NCI-H82 (cell line): ENCODE data around the gene BNC1.

ENCODE experiments used
- DNase-seq: peaks from one replicate; lab custom pipeline; 2025; lab: John Stamatoyannopoulos, UW

Gene BNC1

GRCh38 chr15:83284559-83285283 is at the start of gene BNC1:
BNC1 (minus strand) TSS chr15:83284664; CDS start chr15:83284628, 36 bp downstream.
- peak; percentile 44 for DNase-seq

- no peak for DNase-seq
Measured at GRCh38 chr15:83327041-83327440, 42.6 kb upstream of the BNC1 start.

GRCh38 chr15:83324799-83325198 is 40.3 kb upstream of the BNC1 start:
- peak; percentile 93 for DNase-seq

- DNase-seq, result no peak
Measured at GRCh38 chr15:83323296-83323711, 38.8 kb upstream of the BNC1 start.

GRCh38 chr15:83322691-83323090 is 38.2 kb upstream of the BNC1 start:
- DNase-seq, result no peak

GRCh38 chr15:83322061-83322460 is 37.6 kb upstream of the BNC1 start:
- DNase-seq, result peak; percentile 57

- no peak for DNase-seq
Measured at GRCh38 chr15:83320844-83321243, 36.4 kb upstream of the BNC1 start.

GRCh38 chr15:83320404-83320803 is 35.9 kb upstream of the BNC1 start:
- DNase-seq, result no peak

GRCh38 chr15:83319771-83320170 is 35.3 kb upstream of the BNC1 start:
- no peak for DNase-seq

- no peak for DNase-seq
Measured at GRCh38 chr15:83318861-83319415, 34.5 kb upstream of the BNC1 start.

GRCh38 chr15:83318036-83318435 is 33.6 kb upstream of the BNC1 start:
- no peak for DNase-seq

- DNase-seq, result no peak
Measured at GRCh38 chr15:83312071-83312470, 27.6 kb upstream of the BNC1 start.

- DNase-seq, result peak; percentile 36
Measured at GRCh38 chr15:83310521-83311456, 26.3 kb upstream of the BNC1 start.

GRCh38 chr15:83308671-83309070 is 24.2 kb upstream of the BNC1 start:
- no peak for DNase-seq

- no peak for DNase-seq
Measured at GRCh38 chr15:83306561-83306960, 22.1 kb upstream of the BNC1 start.

- peak; percentile 97 for DNase-seq
Measured at GRCh38 chr15:83305704-83306291, 21.3 kb upstream of the BNC1 start.

GRCh38 chr15:83304861-83305703 is 20.6 kb upstream of the BNC1 start:
- peak; percentile 87 for DNase-seq

- no peak for DNase-seq
Measured at GRCh38 chr15:83303535-83303934, 19.1 kb upstream of the BNC1 start.

GRCh38 chr15:83300826-83301225 is 16.4 kb upstream of the BNC1 start:
- DNase-seq, result no peak

GRCh38 chr15:83299462-83299861 is 15.0 kb upstream of the BNC1 start:
- peak; percentile 58 for DNase-seq

- peak; percentile 25 for DNase-seq
Measured at GRCh38 chr15:83295417-83295816, 11.0 kb upstream of the BNC1 start.
